HCT116 (cell line): ENCODE data around the gene DLL1. TPM values are rescaled to one million over a fixed set of nuclear protein-coding genes. Genes with fewer than 3 reads are reported as not detected.

Experiments
- ATAC-seq: fragments of 200-7000 bp; cut with Tn5 transposase; 2 replicates; pipeline ENCODE4 v1.9.1; 2020; ENCODE audit warnings: mild to moderate bottlenecking, moderate library complexity
- BruUV-seq: library from RNA; stranded (reverse); fragments of 400-500 nt; replicated peaks from 2 replicates; lab custom pipeline; 2021; lab: Mats Ljungman, UMichigan
- CTCF ChIA-PET: fragments of 300-600 bp; sonication (Branson Sonifier 250); formaldehyde crosslinking; loops from one replicate; lab custom pipeline; 2021; ENCODE audit warnings: antibody characterized with exemption; lab: Charles Lee
- POLR2A ChIA-PET: fragments of 300-600, 350-600 bp; sonication (Branson Sonifier 250); formaldehyde crosslinking; loops from one replicate; lab custom pipeline; 2021; ENCODE audit warnings: antibody characterized with exemption; lab: Charles Lee
- RAD21 ChIA-PET, 2 experiments: fragments of 300-600 bp; sonication (Branson Sonifier 250); formaldehyde crosslinking; loops; one replicate each; lab custom pipeline; 2023; ENCODE audit warnings: low total read pairs in 2 of 2; ENCODE audit not compliant: uncharacterized antibody in 2 of 2, unreplicated experiment in 2 of 2, low non-redundant PET in 1 of 2; lab: Charles Lee
- DNase-seq: peaks from one replicate; pipeline ENCODE4 v3.0.0-alpha.2; 2010; ENCODE audit warnings: low read depth, low spot score
- H2AFZ ChIP-seq: fragments of 200-600 bp; shearing (Covaris generic), sonication (generic); 2 replicates; pipeline ENCODE4 v1.6.1; 2017; ENCODE audit warnings: low read depth, mixed run types, mixed read lengths, antibody characterized with exemption, low read length; ENCODE audit not compliant: poor library complexity, severe bottlenecking
- H3K27ac ChIP-seq: 2 replicates; pipeline ENCODE4 v1.5.1; 2012; ENCODE audit warnings: low read depth, low read length
- H3K27me3 ChIP-seq: fragments of 200-600 bp; sonication (generic); 2 replicates; pipeline ENCODE4 v1.6.1; 2016; ENCODE audit warnings: mixed run types, low read length, mixed read lengths; ENCODE audit not compliant: insufficient read depth
- H3K36me3 ChIP-seq, 2 experiments: fragments of 200-500 bp in 1 of 2; fragments of 200-600 bp in 1 of 2; sonication (Bioruptor generic) in 1 of 2; sonication (generic) in 1 of 2; 2 replicates each; pipeline versions ENCODE4 v1.5.1 to v1.6.1; 2014 to 2016; ENCODE audit warnings: low read length in 2 of 2, inconsistent platforms in 1 of 2, mixed read lengths in 1 of 2, mixed run types in 1 of 2; ENCODE audit not compliant: insufficient read depth in 2 of 2, control insufficient read depth in 1 of 2
- H3K4me1 ChIP-seq, 2 experiments: fragments of 200-600 bp in 1 of 2; sonication (generic) in 1 of 2; 2 replicates each; pipeline versions ENCODE4 v1.5.1 to v1.6.1; 2012 to 2017; ENCODE audit warnings: low read length in 2 of 2, inconsistent platforms in 1 of 2, mild to moderate bottlenecking in 1 of 2, mixed read lengths in 1 of 2, mixed run types in 1 of 2, moderate library complexity in 1 of 2; ENCODE audit not compliant: insufficient read depth in 2 of 2, control insufficient read depth in 1 of 2
- H3K4me2 ChIP-seq: fragments of 200-600 bp; sonication (generic); 2 replicates; pipeline ENCODE4 v1.6.1; 2017; ENCODE audit warnings: mixed run types, low read length, mixed read lengths
- H3K4me3 ChIP-seq, 2 experiments: fragments of 200-600 bp in 1 of 2; sonication (generic) in 1 of 2; replicated peaks in 1 of 2; 2 replicates each; pipeline ENCODE4 v1.5.1; 2011 to 2016; ENCODE audit warnings: low read length in 2 of 2, control low read depth in 1 of 2, low read depth in 1 of 2, mild to moderate bottlenecking in 1 of 2, mixed read lengths in 1 of 2, mixed run types in 1 of 2
- H3K79me2 ChIP-seq: fragments of 200-600 bp; sonication (generic); 2 replicates; pipeline ENCODE4 v1.6.1; 2017; ENCODE audit warnings: mild to moderate bottlenecking, mixed run types, low read length, moderate library complexity, mixed read lengths; ENCODE audit not compliant: insufficient read depth
- H3K9ac ChIP-seq: fragments of 200-600 bp; sonication (generic); 2 replicates; pipeline ENCODE4 v1.6.1; 2016; ENCODE audit warnings: low read length, mixed read lengths
- H3K9me2 ChIP-seq: fragments of 200-600 bp; sonication (generic), shearing (Covaris generic); 2 replicates; pipeline ENCODE4 v1.6.1; 2017; ENCODE audit warnings: mixed run types, mild to moderate bottlenecking, moderate library complexity; ENCODE audit not compliant: insufficient read depth
- H3K9me3 ChIP-seq, 2 experiments: fragments of 200-500 bp in 1 of 2; fragments of 200-600 bp in 1 of 2; sonication (Bioruptor generic) in 1 of 2; sonication (generic) in 1 of 2; 2 replicates each; pipeline ENCODE4 v1.6.1; 2014 to 2017; ENCODE audit warnings: low read length in 2 of 2, mixed read lengths in 2 of 2, inconsistent platforms in 1 of 2, low read depth in 1 of 2, mild to moderate bottlenecking in 1 of 2, mixed run types in 1 of 2, moderate library complexity in 1 of 2; ENCODE audit not compliant: control insufficient read depth in 1 of 2, insufficient read depth in 1 of 2
- H4K20me1 ChIP-seq: fragments of 200-600 bp; sonication (generic), shearing (Covaris generic); 2 replicates; pipeline ENCODE4 v1.6.1; 2017; ENCODE audit warnings: mixed run types, mild to moderate bottlenecking, moderate library complexity; ENCODE audit not compliant: insufficient read depth
- CEBPB ChIP-seq: IDR thresholded peaks from 2 replicates; pipeline ENCODE4 v1.6.1; 2012; ENCODE audit warnings: low read depth
- ELF1 ChIP-seq: IDR thresholded peaks from 2 replicates; pipeline ENCODE4 v1.6.1; 2012; ENCODE audit warnings: low read depth, borderline replicate concordance
- JUND ChIP-seq: IDR thresholded peaks from 2 replicates; pipeline ENCODE4 v1.6.1; 2012
- POLR2A ChIP-seq: IDR thresholded peaks from 2 replicates; pipeline ENCODE4 v1.7.0; 2011; ENCODE audit warnings: borderline replicate concordance; ENCODE audit not compliant: insufficient read depth, insufficient read length; ENCODE audit errors: extremely low read depth
- POLR2AphosphoS5 ChIP-seq: IDR thresholded peaks from 2 replicates; pipeline ENCODE4 v1.6.1; 2011; ENCODE audit warnings: mild to moderate bottlenecking, low read depth, low read length, moderate library complexity
- RAD21 ChIP-seq: IDR thresholded peaks from 2 replicates; pipeline ENCODE4 v1.6.1; 2012; ENCODE audit warnings: low read depth, mild to moderate bottlenecking
- SP1 ChIP-seq: IDR thresholded peaks from 2 replicates; pipeline ENCODE4 v1.6.1; 2012; ENCODE audit warnings: low read depth
- SRF ChIP-seq: IDR thresholded peaks from 2 replicates; pipeline ENCODE4 v1.6.1; 2012; ENCODE audit warnings: low read depth
- TCF7L2 ChIP-seq: IDR thresholded peaks from 2 replicates; pipeline ENCODE4 v1.7.0; 2011; ENCODE audit warnings: borderline replicate concordance, inconsistent platforms; ENCODE audit not compliant: insufficient read depth, insufficient read length; ENCODE audit errors: extremely low read depth
- ZFX ChIP-seq: fragments of 450-650 bp; IDR thresholded peaks from 2 replicates; pipeline ENCODE4 v1.6.1; 2017
- intact Hi-C: fragments of 100-400 bp; cut with micrococcal nuclease; formaldehyde crosslinking; loops from 2 replicates; pipeline ENCODE4 v1.10.0; 2022
- total RNA-seq: library from RNA; stranded (reverse); gene quantifications from one replicate; pipeline ENCODE4 v1.2.1, GENCODE V29; 2021; ENCODE audit not compliant: unreplicated experiment
- TF ChIP-seq, protein P1 (sequence below), 3 experiments: fragments of 200-600 bp in 1 of 3; sonication (generic) in 1 of 3; IDR thresholded peaks in 2 of 3; conservative IDR thresholded peaks in 1 of 3; 2 replicates each; pipeline ENCODE4 v1.5.1; 2012 to 2017; ENCODE audit warnings: low read depth in 2 of 3, low read length in 2 of 3, antibody characterized with exemption in 1 of 3, borderline replicate concordance in 1 of 3, control low read depth in 1 of 3, mild to moderate bottlenecking in 1 of 3, mixed read lengths in 1 of 3, mixed run types in 1 of 3, moderate library complexity in 1 of 3; ENCODE audit not compliant: insufficient read depth in 1 of 3
- TF ChIP-seq, protein P2 (sequence below): IDR thresholded peaks from 2 replicates; pipeline ENCODE4 v1.6.1; 2011; ENCODE audit warnings: mild to moderate bottlenecking, low read length, moderate library complexity; ENCODE audit not compliant: insufficient replicate concordance; ENCODE audit errors: extremely low read depth
- TF ChIP-seq, protein P3 (sequence below): IDR thresholded peaks from 2 replicates; pipeline ENCODE4 v1.6.1; 2012
- TF ChIP-seq, protein P4 (sequence below): IDR thresholded peaks from 2 replicates; pipeline ENCODE4 v1.6.1; 2012; ENCODE audit warnings: low read depth
- TF ChIP-seq, protein P5 (sequence below): IDR thresholded peaks from 2 replicates; pipeline ENCODE4 v1.6.1; 2012

DLL1 gene
- total RNA-seq, 1 experiment from 2014 or later = 5.3 TPM

DNA sequence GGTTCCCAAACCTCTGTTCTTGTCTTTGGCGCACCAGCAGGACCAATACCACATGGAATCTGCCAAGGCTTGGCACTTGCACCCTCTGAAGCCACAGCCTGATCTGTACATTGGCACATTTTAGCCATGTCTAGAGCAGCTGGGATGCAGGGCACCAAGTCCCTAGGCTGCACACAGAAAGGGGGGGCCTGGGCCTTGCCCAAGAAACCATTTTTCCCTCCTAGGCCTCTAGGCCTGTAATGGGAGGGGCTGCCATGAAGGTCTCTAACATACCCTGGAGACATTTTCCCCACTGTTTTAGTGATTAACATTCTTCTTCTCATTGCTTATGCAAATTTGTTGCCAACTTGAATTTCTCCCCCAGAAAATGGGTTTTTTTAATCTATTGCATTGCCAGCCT is 10.3 kb upstream of the DLL1 start:
- intact Hi-C loops = loop anchor here (10.0 kb wide), 1 partner anchor 506 kb away; no protein-coding TSS in a partner anchor

More for the DNA sequence above, 10.3 kb upstream of the DLL1 start:
- Histone ChIP-seq H2AFZ (no peak overlapping the region), H3K4me3 (no peak overlapping the region), H3K36me3 (no peaks in the 10 kb centered on the region), H3K4me2 (no peak overlapping the region), H3K27ac (no peak overlapping the region), H3K9me2 (no peaks in the 10 kb centered on the region), H3K9ac (no peak overlapping the region), H4K20me1 (no peaks in the 10 kb centered on the region), H3K27me3 (no peaks in the 10 kb centered on the region), H3K79me2 (no peaks in the 10 kb centered on the region), H3K4me1 (peaks cover 4 to 13% of the 10 kb centered on the region in 2 experiments; a peak in 3 of 4 replicates), H3K9me3 (peaks cover 0 to 7% of the 10 kb centered on the region in 2 experiments; a peak in 1 of 4 replicates)
- RAD21 ChIA-PET = no interaction called here
- POLR2A ChIA-PET = no interaction called here
- TF ChIP-seq ZFX (no peak), POLR2AphosphoS5 (no peak), TCF7L2 (no peak), SRF (no peak), RAD21 (no peak), JUND (no peak), POLR2A (no peak), SP1 (no peak), ELF1 (no peak), CEBPB (no peak)
- TF ChIP-seq, protein P1, sequence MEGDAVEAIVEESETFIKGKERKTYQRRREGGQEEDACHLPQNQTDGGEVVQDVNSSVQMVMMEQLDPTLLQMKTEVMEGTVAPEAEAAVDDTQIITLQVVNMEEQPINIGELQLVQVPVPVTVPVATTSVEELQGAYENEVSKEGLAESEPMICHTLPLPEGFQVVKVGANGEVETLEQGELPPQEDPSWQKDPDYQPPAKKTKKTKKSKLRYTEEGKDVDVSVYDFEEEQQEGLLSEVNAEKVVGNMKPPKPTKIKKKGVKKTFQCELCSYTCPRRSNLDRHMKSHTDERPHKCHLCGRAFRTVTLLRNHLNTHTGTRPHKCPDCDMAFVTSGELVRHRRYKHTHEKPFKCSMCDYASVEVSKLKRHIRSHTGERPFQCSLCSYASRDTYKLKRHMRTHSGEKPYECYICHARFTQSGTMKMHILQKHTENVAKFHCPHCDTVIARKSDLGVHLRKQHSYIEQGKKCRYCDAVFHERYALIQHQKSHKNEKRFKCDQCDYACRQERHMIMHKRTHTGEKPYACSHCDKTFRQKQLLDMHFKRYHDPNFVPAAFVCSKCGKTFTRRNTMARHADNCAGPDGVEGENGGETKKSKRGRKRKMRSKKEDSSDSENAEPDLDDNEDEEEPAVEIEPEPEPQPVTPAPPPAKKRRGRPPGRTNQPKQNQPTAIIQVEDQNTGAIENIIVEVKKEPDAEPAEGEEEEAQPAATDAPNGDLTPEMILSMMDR (IDR thresholded peaks at IDR 0.05 in 2 of 3, conservative IDR thresholded peaks at IDR 0.05 in 1 of 3; ENCODE audit: borderline replicate concordance in 1 of 3, insufficient read depth in 1 of 3, low read depth in 2 of 3, low read length in 2 of 3) = no peak
- TF ChIP-seq, protein P2, sequence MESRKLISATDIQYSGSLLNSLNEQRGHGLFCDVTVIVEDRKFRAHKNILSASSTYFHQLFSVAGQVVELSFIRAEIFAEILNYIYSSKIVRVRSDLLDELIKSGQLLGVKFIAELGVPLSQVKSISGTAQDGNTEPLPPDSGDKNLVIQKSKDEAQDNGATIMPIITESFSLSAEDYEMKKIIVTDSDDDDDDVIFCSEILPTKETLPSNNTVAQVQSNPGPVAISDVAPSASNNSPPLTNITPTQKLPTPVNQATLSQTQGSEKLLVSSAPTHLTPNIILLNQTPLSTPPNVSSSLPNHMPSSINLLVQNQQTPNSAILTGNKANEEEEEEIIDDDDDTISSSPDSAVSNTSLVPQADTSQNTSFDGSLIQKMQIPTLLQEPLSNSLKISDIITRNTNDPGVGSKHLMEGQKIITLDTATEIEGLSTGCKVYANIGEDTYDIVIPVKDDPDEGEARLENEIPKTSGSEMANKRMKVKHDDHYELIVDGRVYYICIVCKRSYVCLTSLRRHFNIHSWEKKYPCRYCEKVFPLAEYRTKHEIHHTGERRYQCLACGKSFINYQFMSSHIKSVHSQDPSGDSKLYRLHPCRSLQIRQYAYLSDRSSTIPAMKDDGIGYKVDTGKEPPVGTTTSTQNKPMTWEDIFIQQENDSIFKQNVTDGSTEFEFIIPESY = no peak
- TF ChIP-seq, protein P3, sequence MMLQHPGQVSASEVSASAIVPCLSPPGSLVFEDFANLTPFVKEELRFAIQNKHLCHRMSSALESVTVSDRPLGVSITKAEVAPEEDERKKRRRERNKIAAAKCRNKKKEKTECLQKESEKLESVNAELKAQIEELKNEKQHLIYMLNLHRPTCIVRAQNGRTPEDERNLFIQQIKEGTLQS = no peak
- TF ChIP-seq, protein P4, sequence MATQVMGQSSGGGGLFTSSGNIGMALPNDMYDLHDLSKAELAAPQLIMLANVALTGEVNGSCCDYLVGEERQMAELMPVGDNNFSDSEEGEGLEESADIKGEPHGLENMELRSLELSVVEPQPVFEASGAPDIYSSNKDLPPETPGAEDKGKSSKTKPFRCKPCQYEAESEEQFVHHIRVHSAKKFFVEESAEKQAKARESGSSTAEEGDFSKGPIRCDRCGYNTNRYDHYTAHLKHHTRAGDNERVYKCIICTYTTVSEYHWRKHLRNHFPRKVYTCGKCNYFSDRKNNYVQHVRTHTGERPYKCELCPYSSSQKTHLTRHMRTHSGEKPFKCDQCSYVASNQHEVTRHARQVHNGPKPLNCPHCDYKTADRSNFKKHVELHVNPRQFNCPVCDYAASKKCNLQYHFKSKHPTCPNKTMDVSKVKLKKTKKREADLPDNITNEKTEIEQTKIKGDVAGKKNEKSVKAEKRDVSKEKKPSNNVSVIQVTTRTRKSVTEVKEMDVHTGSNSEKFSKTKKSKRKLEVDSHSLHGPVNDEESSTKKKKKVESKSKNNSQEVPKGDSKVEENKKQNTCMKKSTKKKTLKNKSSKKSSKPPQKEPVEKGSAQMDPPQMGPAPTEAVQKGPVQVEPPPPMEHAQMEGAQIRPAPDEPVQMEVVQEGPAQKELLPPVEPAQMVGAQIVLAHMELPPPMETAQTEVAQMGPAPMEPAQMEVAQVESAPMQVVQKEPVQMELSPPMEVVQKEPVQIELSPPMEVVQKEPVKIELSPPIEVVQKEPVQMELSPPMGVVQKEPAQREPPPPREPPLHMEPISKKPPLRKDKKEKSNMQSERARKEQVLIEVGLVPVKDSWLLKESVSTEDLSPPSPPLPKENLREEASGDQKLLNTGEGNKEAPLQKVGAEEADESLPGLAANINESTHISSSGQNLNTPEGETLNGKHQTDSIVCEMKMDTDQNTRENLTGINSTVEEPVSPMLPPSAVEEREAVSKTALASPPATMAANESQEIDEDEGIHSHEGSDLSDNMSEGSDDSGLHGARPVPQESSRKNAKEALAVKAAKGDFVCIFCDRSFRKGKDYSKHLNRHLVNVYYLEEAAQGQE = no peak
- TF ChIP-seq, protein P5, sequence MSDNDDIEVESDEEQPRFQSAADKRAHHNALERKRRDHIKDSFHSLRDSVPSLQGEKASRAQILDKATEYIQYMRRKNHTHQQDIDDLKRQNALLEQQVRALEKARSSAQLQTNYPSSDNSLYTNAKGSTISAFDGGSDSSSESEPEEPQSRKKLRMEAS = no peak
- DNase-seq (no peak), ATAC-seq (no peak)
- BruUV-seq = no TSS peak
- CTCF ChIA-PET = no interaction called here
